NCI-H1930 (cell line): ENCODE results near the gene CCDC69.
"Not testable (repeated sequence)": the region's sequence is repeated elsewhere in the genome, so short reads cannot be mapped to it uniquely, and the experiment has no call there.

Source experiments
- DNase-seq, 2 experiments: peaks; one replicate each; lab custom pipeline; 2025; lab: John Stamatoyannopoulos, UW

The CCDC69 gene

GRCh38 chr5:151222054-151222789 lies 1.7 kb downstream of the CCDC69 start:
- no peak for DNase-seq

DNA sequence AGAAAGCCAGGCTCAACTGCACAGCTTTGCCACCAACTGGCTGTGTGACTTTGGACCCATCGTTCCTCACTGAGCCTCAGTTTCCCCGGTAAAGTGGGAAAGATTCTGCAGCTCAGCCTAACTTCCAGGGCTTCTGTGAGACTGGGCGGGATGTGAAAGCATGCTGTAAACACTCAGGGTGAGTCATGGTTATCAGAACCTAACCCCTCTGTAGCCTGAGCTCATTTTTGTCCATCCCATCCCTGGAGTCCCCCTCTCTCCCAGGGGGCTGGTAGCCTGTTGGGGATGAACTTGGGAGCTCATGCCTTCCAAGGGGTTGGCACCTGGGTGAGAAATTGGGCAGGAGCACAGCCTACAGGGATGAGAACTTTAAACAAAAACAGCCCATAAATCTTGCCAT lies 2.3 kb downstream of the CCDC69 start:
- DNase-seq: no peak

DNA sequence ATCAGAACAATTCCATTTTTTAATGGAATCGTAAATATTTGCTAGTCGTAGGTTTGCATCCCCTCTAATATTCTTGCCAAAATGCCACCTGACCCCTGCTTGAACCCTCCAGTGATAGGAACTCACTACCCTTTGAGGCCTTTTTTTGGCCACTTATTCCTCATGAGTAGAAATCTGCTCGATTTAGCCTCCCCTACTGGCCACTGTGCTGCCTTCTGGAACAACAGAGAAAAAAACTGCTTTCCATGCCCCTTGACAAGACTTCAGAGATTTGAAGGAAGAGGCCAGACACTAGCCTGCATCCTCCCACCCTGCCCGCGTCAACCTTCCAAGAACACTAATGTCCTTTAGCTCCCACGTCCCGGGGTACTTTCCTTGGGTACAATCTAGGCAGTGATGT lies 4.1 kb downstream of the CCDC69 start:
- no peak for DNase-seq

DNA sequence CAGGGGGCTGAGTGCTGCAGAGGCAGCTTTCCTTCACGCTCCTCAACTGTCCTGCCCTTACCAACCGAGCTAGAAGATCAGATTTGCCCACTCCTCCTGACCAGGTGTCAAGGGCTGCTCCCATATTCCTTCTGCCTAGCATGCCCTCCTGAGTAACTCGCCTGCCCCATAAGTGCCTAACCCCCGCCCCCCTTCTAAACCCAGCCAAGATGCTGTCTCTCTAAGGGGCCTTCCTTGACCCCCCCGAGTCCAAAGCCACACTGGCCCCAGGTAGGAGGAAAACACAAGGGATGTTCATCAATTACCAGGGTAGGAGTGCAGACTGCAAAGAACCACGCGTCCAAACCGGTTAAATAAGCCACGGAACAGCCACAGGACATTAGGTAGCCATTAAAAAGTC lies 4.8 kb downstream of the CCDC69 start:
- DNase-seq: no peak

GRCh38 chr5:151218177-151218576 lies 5.7 kb downstream of the CCDC69 start:
- DNase-seq: no peak

DNA sequence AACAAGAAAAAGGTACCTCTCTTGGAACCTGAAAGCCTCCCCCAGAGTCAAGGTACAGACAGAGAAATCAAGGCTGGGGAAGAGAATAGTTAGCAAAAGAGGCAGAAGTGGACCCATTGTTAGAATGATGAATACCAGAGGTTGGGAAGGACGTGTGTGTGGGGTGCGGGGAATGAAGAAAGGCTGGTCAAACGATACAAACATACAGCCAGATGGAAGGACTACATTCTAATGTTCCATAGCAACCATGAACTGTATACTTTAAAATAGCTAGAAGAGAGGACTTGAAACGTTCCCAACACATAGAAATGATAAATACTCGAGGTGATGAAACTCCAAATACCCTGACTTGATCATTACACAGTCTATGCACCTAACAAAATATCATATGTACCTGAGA lies 7.1 kb downstream of the CCDC69 start:
- DNase-seq: no peak

- DNase-seq: no peak
These were observed 8.4 kb downstream of the CCDC69 start for GRCh38 chr5:151215546-151215880.

DNA sequence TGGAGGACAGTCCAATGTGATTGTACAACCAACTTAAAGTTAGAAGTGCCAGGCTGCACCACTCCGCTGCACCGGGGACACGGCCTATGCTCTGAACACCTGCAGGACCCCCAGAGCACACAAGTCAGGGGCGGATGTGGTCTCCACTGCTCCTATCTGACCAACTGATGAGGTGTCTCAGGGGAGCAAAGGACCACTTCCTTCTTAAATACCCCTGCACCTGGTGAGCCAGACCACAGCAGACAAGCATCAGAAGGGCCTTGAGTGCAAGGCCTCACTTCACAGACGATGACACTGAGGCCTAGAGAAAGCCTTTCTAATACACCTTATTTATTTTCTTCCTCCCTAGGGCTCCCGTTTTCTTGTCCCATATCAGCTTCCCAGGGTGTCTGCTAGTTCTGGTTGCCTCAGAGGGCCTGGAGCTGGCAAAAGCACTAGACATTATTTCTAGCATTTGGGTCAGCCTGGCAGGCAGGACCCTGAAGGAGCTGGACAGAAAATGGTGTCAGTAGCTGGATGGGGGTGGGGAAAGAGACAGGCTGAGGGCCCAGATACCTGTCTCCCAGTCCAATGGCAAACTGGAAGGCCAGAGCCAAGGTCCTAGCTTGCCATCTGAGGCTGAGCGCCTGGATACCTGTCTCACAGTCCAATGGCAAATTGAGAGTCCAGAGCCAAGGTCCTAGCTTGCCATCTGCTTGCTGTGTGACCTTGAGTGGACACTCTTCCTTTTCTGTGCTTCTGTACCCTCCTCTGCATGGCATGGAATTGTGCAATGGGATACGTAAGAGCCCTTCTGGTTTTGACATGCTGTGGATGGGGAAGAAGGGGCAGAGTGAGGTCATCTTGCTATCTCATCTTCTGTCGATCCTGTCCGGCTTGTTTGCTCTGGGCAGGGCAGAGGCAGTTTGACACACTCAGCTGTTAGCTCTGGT lies 9.0 kb downstream of the CCDC69 start:
- no peak for DNase-seq

DNA sequence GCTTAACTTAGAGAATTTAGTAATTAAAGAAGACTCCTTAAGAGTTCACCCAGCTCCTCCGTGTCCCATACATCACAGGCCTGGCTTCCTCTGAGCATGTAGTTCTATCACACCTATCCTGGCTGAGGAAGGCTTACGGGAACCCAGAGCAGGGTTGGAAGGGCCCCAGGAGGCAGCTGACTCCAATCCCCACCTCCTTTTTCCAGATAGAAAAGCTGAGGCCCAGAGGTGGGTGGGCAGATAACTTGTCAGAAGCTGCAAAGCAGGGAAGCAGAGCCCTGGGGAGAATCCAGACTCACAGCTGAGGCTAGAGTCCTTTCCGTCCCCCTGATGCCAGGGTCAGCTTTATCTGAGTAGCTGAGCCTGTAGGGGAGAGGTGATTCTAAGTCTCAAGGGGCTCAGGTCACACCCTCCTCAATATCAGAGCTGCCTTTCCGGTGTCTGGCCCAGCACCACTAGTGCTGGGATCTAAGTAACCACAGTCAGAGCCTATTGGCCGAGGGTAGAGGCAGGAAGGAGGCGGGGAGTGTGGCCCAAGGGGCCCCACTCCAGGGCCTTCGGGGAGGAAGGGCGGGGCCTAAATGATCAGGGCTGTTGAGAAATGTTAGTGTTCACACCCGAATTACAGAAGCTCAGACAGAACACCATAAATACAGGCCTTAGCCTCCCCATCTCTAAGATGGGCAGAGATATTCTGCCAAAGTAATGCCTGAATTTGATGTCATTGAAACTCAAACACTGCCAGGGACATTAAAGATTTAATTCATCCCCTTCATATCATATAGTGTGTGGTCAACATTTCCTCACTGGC lies 9.9 kb downstream of the CCDC69 start:
- DNase-seq: no peak

- no peak for DNase-seq
These were observed 11.5 kb downstream of the CCDC69 start for GRCh38 chr5:151212406-151212798.

DNA sequence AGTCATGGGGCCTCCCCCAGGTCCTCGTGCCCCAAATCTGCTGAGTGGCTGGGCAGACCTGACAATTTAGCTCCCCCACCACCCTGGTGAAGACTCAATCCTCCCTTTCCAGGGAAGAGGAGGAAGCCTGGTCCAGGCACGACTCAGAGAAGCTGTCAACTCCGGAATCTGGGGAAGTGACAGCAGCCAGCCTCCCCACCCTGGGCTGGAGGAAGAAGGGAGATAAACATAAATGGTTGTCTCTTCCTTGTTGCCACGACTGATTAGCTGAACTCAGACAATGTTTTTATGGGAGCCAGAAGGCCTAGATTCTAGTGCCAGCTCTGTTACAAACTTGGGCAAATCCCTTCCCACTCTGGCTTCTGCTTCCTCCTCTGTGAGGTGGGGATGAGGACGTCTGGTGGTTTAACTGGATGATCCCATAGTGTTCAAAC lies 15.4 kb downstream of the CCDC69 start:
- no peak for DNase-seq

GRCh38 chr5:151205411-151205810 lies 18.5 kb downstream of the CCDC69 start:
- no peak for DNase-seq

DNA sequence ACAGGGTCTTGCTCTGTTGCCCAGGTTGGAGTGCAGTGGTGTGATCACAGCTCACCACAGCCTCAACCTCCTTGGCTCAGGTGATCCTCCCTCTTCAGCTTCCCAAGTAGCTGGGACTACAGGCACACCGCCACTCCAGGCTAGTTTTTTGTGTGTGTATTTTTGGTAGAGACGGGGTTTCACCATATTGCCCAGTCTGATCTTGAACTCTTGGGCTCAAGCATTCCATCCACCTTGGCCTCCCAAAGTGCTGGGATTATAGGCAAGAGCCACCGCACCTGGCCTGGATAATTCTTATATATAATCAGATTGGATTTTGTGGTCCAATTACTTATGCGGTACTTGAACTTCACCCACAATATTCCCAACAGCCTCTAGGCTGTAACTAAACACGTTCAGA lies 19.8 kb downstream of the CCDC69 start:
- DNase-seq: no peak

GRCh38 chr5:151202381-151203139 lies 21.3 kb downstream of the CCDC69 start:
- DNase-seq: no peak

GRCh38 chr5:151200913-151201595 lies 22.8 kb downstream of the CCDC69 start:
- no peak for DNase-seq

DNA sequence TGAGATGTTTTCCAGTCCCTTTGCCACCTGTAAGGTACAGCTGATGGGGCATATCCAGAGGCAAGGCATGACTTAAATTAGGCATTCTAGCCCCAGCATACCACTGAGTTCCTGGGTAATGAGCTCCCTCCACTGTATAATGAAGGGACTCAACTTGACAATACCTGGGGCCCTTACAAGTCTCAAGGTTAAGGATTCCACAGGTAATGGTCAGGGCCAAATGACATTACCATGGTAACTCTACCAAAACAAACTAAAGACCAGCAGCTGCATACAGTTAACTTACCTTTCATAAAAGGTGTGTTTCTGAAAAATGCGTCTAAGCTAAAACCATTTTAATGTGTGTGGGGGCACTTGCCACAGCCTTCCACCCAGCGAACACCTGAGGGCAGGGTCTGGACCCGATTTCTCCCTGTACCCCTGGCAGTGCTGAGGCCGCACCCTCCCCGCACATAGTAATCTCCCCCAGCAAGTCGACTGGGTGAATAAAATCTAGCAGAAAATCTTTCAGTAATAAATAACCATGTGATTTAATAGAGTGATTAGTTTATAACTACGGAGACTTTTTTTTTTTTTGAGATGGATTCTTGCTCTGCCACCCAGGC lies 24.2 kb downstream of the CCDC69 start:
- DNase-seq: no peak

- DNase-seq: no peak
These were observed 25.0 kb downstream of the CCDC69 start for GRCh38 chr5:151198861-151199260.

DNA sequence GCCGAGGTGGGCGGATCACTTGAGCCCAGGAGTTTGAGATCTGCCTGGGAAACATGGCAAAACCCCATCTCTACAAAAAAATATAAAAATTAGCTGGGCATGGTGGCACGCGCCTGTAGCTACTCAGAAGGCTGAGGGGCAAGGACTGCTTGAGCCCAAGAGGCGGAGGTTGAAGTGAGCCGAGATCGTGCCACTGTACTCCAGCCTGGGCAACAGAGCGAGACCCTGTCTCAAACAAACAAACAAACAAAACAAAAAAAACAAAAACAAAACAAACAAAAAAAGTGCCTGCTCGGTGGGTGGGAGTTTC lies 26.6 kb downstream of the CCDC69 start:
- not testable (repeated sequence) for DNase-seq

- DNase-seq: no peak
These were observed 27.2 kb downstream of the CCDC69 start for GRCh38 chr5:151196556-151197290.

- no peak for DNase-seq
These were observed 28.3 kb downstream of the CCDC69 start for GRCh38 chr5:151195622-151196021.
